ENCODE results near the gene ANO5. TPM values are rescaled to one million over a fixed set of nuclear protein-coding genes. Genes with fewer than 3 reads are reported as not detected.

Gene ANO5
- total and polyA plus RNA-seq, 2 of the 4 experiments (the other 2 are of a cell fraction): not detected

DNA sequence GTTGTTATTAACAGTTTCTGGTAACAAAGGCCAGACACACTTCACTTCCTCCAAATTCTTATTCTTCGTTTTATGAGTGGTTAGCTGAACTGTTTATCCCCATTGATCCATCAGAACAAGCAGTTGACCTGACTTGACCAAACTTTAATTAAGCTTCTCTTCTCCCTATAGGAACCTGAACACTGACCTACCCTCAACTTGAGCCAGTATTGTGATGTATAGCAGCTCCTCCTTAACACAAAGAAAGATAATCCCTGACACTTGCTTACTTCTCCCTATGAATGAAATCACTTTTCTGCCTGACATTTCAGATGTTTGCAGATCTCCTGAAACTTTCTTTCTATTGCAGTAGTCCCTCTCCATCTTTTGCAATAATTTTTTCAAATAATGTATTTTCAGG is 41.9 kb downstream of the ANO5 start:
- H3K23ac ChIP-seq (ENCODE audit: low read depth, low read length): no peak overlapping the region
- no peak overlapping the region for H3K9ac ChIP-seq (ENCODE audit: low read depth, low read length)
- no peak overlapping the region for H3K4ac ChIP-seq (ENCODE audit: low read depth, low read length)
- dilution Hi-C loops (cut with HindIII; ENCODE audit: low sequenced_read_pairs, unreplicated experiment): no loop called here
- H2BK15ac ChIP-seq (ENCODE audit: low read depth, low read length): no peak overlapping the region
- no peak overlapping the region for H3K14ac ChIP-seq (replicated peaks; ENCODE audit: low read depth, low read length)
- H3K56ac ChIP-seq (ENCODE audit: extremely low read depth, insufficient read depth, low read length): no peak overlapping the region
- no TSS peak for BruUV-seq (replicated peaks)
- H3K4me3 ChIP-seq (ENCODE audit: insufficient read depth, low read depth, low read length): no peak overlapping the region
- no peak overlapping the region for H2BK5ac ChIP-seq (ENCODE audit: low read depth, low read length, poor library complexity, severe bottlenecking)
- H2AFZ ChIP-seq (replicated peaks; ENCODE audit: low read length, poor library complexity): no peak overlapping the region
- intact Hi-C loops (cut with micrococcal nuclease): no loop called here
- ChIA-PET POLR2A (ENCODE audit: unreplicated experiment) (no interaction called here), CTCF (interaction anchor here (1.8 kb wide), 1 partner anchor 10 kb away, joined by 8 read pairs; no protein-coding TSS in a partner anchor)
- H3K27ac ChIP-seq (ENCODE audit: insufficient read depth, low read length): no peak overlapping the region
- H4K5ac ChIP-seq (ENCODE audit: low read depth, low read length): no peak overlapping the region
- H3K9me1 ChIP-seq (ENCODE audit: insufficient read depth, low read length): no peaks in the 10 kb centered on the region
- H3K4me1 ChIP-seq (ENCODE audit: control insufficient read depth, insufficient read depth, low read length): no peaks in the 10 kb centered on the region
- DNase-seq (no peak), ATAC-seq (ENCODE audit: low read depth) (no peak)
- H3K18ac ChIP-seq (ENCODE audit: low read depth, low read length): no peak overlapping the region
- H2AK5ac ChIP-seq (ENCODE audit: low read depth, low read length): no peak overlapping the region
- H3K27me3 ChIP-seq (ENCODE audit: control insufficient read depth, insufficient read depth, low read length): no peaks in the 10 kb centered on the region
- no CpG with 5 or more reads among the region's 1 CpG for WGBS, 2 experiments (ENCODE audit: extremely low coverage in 2 of 2, insufficient read length in 1 of 2)
- no peak overlapping the region for H2AK9ac ChIP-seq (replicated peaks; ENCODE audit: low read depth, low read length, poor library complexity)
- no peak overlapping the region for H2BK20ac ChIP-seq (ENCODE audit: low read depth, low read length)
- H3K36me3 ChIP-seq (ENCODE audit: control insufficient read depth, insufficient read depth, low read length): no peaks in the 10 kb centered on the region
- no peaks in the 10 kb centered on the region for H4K20me1 ChIP-seq (ENCODE audit: insufficient read depth, low read length)
- TF ChIP-seq NFE2L2 (IDR thresholded peaks at IDR 0.05; ENCODE audit: low read depth, low read length) (no peak), SMC3 (IDR thresholded peaks at IDR 0.05; ENCODE audit: low read depth, low read length) (no peak), MAFK (IDR thresholded peaks at IDR 0.05; ENCODE audit: low read depth, low read length) (no peak), CHD1 (IDR thresholded peaks at IDR 0.05; ENCODE audit: low read depth, low read length) (no peak), POLR2A (IDR thresholded peaks at IDR 0.05; ENCODE audit: low read depth, low read length) (no peak), MAZ (IDR thresholded peaks at IDR 0.05; ENCODE audit: borderline replicate concordance, low read depth, low read length) (no peak), RFX5 (IDR thresholded peaks at IDR 0.05; ENCODE audit: low read depth, low read length) (no peak), RCOR1 (IDR thresholded peaks at IDR 0.05; ENCODE audit: insufficient replicate concordance, low read length) (no peak), MXI1 (IDR thresholded peaks at IDR 0.05; ENCODE audit: borderline replicate concordance, low read depth, low read length) (no peak)
- TF ChIP-seq, protein P1, sequence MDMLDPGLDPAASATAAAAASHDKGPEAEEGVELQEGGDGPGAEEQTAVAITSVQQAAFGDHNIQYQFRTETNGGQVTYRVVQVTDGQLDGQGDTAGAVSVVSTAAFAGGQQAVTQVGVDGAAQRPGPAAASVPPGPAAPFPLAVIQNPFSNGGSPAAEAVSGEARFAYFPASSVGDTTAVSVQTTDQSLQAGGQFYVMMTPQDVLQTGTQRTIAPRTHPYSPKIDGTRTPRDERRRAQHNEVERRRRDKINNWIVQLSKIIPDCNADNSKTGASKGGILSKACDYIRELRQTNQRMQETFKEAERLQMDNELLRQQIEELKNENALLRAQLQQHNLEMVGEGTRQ (IDR thresholded peaks at IDR 0.05; ENCODE audit: low read depth, low read length): no peak
- TF ChIP-seq, protein P2, sequence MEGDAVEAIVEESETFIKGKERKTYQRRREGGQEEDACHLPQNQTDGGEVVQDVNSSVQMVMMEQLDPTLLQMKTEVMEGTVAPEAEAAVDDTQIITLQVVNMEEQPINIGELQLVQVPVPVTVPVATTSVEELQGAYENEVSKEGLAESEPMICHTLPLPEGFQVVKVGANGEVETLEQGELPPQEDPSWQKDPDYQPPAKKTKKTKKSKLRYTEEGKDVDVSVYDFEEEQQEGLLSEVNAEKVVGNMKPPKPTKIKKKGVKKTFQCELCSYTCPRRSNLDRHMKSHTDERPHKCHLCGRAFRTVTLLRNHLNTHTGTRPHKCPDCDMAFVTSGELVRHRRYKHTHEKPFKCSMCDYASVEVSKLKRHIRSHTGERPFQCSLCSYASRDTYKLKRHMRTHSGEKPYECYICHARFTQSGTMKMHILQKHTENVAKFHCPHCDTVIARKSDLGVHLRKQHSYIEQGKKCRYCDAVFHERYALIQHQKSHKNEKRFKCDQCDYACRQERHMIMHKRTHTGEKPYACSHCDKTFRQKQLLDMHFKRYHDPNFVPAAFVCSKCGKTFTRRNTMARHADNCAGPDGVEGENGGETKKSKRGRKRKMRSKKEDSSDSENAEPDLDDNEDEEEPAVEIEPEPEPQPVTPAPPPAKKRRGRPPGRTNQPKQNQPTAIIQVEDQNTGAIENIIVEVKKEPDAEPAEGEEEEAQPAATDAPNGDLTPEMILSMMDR (conservative IDR thresholded peaks at IDR 0.05; ENCODE audit: low read depth, low read length): no peak
- TF ChIP-seq, protein P3, sequence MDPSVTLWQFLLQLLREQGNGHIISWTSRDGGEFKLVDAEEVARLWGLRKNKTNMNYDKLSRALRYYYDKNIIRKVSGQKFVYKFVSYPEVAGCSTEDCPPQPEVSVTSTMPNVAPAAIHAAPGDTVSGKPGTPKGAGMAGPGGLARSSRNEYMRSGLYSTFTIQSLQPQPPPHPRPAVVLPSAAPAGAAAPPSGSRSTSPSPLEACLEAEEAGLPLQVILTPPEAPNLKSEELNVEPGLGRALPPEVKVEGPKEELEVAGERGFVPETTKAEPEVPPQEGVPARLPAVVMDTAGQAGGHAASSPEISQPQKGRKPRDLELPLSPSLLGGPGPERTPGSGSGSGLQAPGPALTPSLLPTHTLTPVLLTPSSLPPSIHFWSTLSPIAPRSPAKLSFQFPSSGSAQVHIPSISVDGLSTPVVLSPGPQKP (IDR thresholded peaks at IDR 0.05; ENCODE audit: borderline replicate concordance, low read depth, low read length): no peak
- in situ Hi-C loops (cut with MboI; ENCODE audit: low sequenced_read_pairs): no loop called here
- no peak overlapping the region for H2BK120ac ChIP-seq (ENCODE audit: low read depth, low read length)
- no peak overlapping the region for H3K4me2 ChIP-seq (ENCODE audit: low read depth, low read length)
- no peaks in the 10 kb centered on the region for H3K9me3 ChIP-seq (ENCODE audit: control insufficient read depth, insufficient read depth, low read length)
- no peak overlapping the region for H4K91ac ChIP-seq (ENCODE audit: insufficient read depth, low read depth, low read length)
- H3K79me1 ChIP-seq (ENCODE audit: low read depth in 1 of 2, low read length in 2 of 2): no peaks in the 10 kb centered on the region
- no peak overlapping the region for H4K8ac ChIP-seq (ENCODE audit: low read depth in 2 of 2, low read length in 2 of 2)

Measured in IMR-90 (cell line).